NCI-H1694 (cell line): Measurements from ENCODE around the gene HSF4.

Experiments used
- DNase-seq: peaks from one replicate; lab custom pipeline; 2025; lab: John Stamatoyannopoulos, UW

The HSF4 gene

DNA sequence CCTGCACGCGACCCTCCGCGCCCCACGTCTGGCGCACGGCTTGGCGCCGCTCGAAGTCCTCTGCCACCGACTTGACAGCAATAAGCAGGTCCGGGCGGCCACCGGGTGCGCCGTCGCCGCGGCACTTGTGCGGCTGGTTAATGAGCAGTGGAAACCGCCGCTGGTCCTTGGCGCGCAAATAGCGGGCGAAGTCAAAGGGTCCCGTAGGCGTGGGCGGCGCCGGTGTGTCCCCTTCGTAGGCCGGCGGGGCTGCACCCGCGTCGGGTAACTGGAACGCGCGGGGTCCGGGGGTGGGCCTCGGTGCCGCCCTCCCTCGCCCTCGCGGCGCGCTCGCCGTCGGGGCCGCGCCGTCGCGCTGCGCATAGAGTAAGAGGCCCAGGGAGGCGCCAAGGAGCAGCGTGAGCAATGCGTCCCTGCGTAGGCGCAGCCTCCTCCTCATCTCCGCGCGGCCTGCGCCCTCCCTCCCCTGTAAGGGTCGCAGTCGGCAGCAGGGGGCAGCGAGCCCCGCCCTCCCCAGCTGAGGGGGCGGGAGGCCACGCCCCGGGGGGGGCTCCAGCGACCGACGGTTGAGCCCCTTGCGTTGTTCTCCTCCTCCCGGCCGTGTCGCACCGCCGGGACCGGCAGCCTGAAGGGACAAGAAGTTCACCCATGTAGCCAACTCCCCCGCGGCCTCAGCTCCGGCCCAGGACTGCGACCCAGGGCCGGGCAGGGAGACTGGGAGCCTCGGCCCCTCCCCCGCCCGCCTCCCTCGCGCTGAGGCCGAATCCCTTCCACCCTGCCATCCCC, 14.3 kb upstream of the HSF4 start:
- peak; percentile 25 for DNase-seq

- peak; percentile 72 for DNase-seq
Observed at GRCh38 chr16:67150833-67151396, 13.6 kb upstream of the HSF4 start, which contains the start of gene B3GNT9. Gene B3GNT9, minus strand, starts transcription at chr16:67150998. Its CDS starts 513 bp downstream, at chr16:67150485.

GRCh38 chr16:67151431-67152097, 13.0 kb upstream of the HSF4 start:
- no peak for DNase-seq

GRCh38 chr16:67154578-67155294, 9.8 kb upstream of the HSF4 start:
- no peak for DNase-seq

GRCh38 chr16:67155295-67156142, 9.0 kb upstream of the HSF4 start:
- DNase-seq: peak; percentile 8

- no peak for DNase-seq
Observed at GRCh38 chr16:67156143-67156844, 8.3 kb upstream of the HSF4 start.

DNA sequence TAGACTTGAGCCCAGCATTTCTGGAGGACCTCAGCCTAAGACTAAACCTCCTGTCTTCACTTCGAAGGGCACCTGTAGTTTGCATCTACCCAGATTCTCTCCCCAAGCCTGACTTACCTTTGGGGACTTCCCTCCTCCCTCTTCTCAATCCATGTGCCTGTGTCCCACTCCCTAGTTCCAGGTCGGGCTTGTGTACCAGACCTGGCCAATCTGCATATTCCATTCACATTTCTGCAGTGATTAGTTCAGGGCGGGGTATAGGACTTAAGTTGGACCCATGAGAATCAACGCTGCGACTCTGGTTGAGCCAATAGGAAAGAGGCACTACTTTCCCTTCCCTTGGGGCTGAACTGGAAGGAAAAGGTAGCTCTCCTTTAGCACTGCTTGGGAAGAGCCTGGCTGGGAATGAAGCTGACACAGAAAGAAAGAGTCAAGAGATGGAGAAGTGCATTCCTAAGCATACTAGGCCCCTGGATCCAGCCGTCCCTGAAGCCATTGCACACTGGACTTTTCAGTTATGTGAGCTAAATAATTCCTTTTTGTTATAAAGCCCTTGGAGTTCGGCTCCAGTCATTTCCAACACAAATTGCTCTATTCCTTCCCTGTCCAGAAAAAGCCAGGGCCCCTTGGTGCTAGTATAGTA, 7.3 kb upstream of the HSF4 start:
- no peak for DNase-seq

- DNase-seq: peak; percentile 42
Observed at GRCh38 chr16:67157892-67158635, 6.5 kb upstream of the HSF4 start.

- DNase-seq: no peak
Observed at GRCh38 chr16:67158637-67159600, 5.6 kb upstream of the HSF4 start.

DNA sequence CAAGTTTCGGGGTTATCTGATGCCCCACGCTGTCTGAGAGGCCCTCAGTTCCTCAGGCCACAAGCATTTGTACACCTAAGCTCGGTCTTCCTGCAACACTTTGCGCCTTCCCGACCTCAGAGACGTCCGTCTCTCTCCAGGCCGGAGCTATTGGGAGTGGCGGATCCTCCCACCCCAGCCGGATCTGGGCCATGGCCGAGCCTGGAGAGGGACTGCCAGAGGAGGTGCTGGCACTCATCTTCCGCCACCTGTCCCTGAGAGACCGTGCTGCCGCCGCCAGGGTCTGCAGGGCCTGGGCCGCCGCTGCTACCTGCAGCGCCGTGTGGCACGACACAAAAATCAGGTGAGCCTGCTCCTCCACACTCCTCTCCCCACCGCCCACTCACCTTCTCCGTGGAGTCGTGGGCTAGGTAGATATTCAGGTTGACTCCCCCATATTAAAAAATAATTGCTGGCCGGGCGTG, 2.9 kb upstream of the HSF4 start:
- DNase-seq: no peak

DNA sequence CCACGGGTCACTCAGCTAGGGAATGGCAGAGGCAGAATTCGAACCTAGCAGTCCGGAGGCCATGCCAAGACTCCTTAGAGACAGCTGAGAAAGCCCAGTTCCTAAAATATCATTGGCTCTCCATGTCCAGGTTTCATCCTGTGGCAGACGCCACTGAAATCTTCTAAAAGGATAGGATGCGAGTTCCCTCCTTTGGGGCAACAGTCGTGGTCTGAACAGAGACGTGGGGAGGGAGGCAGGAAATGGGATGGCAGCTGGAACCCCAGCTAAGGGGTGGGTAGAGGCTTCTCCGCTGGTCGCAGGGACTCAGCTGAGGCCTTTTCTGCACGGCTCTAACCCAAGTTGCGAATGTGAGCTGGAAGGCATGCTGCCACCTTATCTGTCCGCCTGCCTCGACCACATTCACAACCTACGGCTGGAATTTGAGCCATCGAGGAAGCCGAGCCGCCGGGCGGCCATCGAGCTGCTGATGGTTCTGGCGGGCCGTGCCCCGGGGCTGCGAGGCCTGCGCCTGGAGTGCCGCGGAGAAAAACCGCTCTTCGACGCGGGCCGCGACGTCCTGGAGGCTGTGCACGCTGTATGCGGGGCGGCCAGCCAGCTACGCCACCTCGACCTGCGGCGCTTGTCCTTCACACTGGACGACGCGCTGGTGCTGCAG, 1.9 kb upstream of the HSF4 start:
- DNase-seq: no peak

DNA sequence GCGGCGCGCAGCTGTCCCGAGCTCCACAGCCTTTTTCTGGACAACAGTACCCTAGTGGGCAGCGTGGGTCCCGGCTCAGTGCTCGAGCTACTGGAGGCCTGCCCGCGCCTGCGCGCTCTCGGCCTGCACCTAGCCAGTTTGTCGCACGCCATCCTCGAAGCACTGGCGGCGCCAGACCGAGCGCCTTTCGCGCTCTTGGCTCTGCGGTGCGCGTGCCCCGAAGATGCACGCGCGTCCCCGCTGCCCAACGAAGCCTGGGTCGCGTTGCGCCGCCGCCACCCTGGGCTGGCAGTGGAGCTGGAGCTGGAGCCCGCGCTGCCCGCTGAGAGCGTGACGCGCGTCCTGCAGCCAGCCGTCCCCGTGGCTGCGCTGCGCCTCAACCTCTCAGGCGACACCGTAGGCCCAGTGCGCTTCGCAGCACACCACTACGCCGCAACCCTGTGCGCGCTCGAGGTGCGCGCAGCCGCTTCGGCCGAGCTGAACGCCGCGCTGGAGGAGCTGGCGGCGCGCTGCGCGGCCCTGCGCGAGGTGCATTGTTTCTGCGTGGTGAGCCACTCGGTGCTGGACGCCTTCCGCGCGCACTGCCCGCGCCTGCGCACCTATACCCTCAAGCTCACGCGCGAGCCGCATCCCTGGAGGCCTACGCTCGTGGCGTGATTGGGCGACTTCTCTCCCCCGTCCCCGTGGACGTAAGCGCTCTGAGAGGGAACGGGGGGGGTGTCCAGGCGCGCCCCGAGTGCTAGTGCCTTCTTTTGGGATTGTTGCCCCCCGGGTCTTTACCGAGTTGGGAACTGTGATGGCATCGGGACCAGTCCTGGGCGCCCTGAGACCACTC, 1.2 kb upstream of the HSF4 start:
- peak; percentile 33 for DNase-seq

DNA sequence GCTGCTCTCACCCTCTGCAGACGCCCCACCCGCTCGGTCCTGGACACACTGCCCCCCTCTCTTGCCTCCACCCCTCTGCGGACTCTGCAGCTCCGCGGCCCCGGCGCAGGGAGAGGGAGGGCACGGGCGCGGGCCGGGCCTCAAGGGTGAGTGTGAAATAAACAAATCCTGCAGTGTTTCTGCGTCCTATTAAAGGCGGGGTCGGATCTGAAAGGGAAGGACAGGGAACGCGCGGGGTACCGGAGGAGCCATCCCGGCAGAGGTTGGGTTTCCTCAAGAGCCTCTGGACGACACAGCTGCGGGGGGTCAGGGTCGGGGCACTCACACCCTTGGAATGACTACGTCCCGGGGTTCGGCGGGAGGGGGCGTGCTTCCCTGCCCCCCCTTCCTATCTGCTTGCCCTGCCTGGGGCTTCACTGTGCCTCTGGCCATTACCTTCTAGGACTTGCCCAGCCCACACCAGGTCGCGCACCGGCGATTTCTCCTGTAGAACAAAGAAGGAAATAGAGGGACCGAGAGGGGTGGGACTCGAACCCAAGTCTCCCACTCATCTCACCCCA, 466 bp upstream of the HSF4 start:
- no peak for DNase-seq

DNA sequence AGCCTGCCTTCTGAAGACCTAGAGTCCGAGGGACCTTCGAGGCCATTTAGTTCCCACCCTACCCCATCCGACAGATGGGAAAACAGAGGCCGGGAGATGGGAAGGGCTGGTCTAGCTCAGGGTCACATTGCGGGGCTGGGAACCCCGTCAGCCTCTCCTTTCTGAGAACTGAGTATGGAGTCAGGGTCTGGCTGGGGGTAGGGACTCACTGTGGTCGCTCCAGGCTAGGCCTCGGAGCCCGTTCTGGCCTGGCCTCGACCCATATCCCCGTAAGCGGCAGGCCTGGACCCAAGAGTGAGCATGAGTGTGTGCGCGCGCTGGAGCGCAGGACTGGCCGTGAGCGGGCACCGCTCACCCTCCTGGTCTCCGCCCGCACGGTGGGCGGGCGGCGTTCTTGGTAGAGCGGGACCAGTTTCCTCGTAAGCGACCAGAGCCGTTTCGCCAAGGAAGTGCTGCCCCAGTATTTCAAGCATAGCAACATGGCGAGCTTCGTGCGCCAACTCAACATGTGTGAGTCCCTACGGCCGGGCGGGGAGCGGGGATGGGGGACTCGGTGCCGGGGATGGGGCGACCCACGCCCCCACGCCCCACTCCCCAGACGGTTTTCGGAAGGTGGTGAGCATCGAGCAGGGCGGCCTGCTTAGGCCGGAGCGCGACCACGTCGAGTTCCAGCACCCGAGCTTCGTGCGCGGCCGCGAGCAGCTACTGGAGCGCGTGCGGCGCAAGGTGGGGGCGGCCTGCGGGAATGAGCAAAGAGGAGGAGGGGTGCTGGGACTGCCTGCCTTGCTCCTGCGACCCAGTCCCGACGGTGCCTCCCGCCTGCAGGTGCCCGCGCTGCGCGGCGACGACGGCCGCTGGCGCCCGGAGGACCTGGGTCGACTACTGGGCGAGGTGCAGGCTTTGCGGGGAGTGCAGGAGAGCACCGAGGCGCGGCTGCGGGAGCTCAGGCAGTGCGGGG, 855 bp downstream of the HSF4 start:
- no peak for DNase-seq

GRCh38 chr16:67166110-67166547, 1.6 kb downstream of the HSF4 start:
- no peak for DNase-seq
